Kidney epithelial cell (primary cell): ENCODE results near the gene TBC1D10A. TPM values are rescaled to one million over a fixed set of nuclear protein-coding genes. Genes with fewer than 3 reads are reported as not detected.

Source experiments
- DNase-seq: peaks from one replicate; pipeline ENCODE4 v3.0.0-alpha.2; 2010; ENCODE audit warnings: low read depth
- H3K27me3 ChIP-seq: 2 replicates; pipeline ENCODE4 v1.6.0; 2011; ENCODE audit warnings: low read length; ENCODE audit not compliant: control insufficient read depth, insufficient read depth
- H3K36me3 ChIP-seq: 2 replicates; pipeline ENCODE4 v1.5.1; 2011; ENCODE audit warnings: low read length; ENCODE audit not compliant: control insufficient read depth, insufficient read depth
- H3K4me3 ChIP-seq: 2 replicates; pipeline ENCODE4 v1.5.1; 2011; ENCODE audit warnings: low read depth, mild to moderate bottlenecking, control low read depth, low read length
- CTCF ChIP-seq: IDR thresholded peaks from 2 replicates; pipeline ENCODE4 v1.5.1; 2011; ENCODE audit warnings: mild to moderate bottlenecking, moderate library complexity, low read length, control low read depth, inconsistent platforms; ENCODE audit not compliant: insufficient read depth, poor library complexity, severe bottlenecking
- total RNA-seq: library from RNA; depleted of rRNA; stranded (reverse); fragments of >200 nt; gene quantifications from 2 replicates; pipeline ENCODE4 v1.2.3, GENCODE V29; 2015

Gene TBC1D10A
- total RNA-seq, 1 donor from 2014 or later: 23.9 TPM

- DNase-seq: no peak
- Histone ChIP-seq H3K27me3 (no peaks in the 10 kb centered on the region), H3K36me3 (peaks cover 2% of the 10 kb centered on the region), H3K4me3 (no peak overlapping the region)
- no peak for TF ChIP-seq CTCF
These were observed 1.8 kb upstream of the TBC1D10A start for GRCh38 chr22:30328466-30329049.

DNA sequence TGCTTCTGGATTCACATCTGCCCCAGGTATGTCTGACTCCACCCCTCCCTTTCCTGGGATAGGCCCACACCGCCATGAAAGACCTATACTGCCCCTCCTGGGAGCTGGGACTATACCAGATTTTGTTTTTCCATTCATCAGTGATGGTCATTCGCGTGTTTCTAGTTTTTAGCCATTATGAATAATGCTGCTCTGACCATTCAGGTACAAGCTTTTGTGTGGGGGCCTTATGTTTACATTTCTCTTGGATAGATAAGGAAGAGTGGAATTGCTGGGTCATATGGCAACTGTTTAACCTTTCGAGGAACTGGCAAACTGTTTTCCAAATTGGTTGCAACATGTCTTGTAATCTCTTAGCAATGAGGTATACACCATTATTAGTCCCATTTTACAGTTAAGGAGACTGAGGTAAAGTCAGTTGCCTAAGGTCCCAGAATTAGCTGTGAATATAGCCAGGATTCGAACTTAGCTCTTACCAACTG, 1.2 kb upstream of the TBC1D10A start:
- no peak for DNase-seq
- Histone ChIP-seq H3K27me3 (no peaks in the 10 kb centered on the region), H3K36me3 (no peaks in the 10 kb centered on the region), H3K4me3 (no peak overlapping the region)
- peak; percentile 21 for TF ChIP-seq CTCF

- DNase-seq: no peak
- no peak for TF ChIP-seq CTCF
- H3K27me3 ChIP-seq: no peaks in the 10 kb centered on the region
- peak overlapping the region; percentile 67 for H3K4me3 ChIP-seq
- no peaks in the 10 kb centered on the region for H3K36me3 ChIP-seq
These were observed 461 bp downstream of the TBC1D10A start for GRCh38 chr22:30326255-30326705.

DNA sequence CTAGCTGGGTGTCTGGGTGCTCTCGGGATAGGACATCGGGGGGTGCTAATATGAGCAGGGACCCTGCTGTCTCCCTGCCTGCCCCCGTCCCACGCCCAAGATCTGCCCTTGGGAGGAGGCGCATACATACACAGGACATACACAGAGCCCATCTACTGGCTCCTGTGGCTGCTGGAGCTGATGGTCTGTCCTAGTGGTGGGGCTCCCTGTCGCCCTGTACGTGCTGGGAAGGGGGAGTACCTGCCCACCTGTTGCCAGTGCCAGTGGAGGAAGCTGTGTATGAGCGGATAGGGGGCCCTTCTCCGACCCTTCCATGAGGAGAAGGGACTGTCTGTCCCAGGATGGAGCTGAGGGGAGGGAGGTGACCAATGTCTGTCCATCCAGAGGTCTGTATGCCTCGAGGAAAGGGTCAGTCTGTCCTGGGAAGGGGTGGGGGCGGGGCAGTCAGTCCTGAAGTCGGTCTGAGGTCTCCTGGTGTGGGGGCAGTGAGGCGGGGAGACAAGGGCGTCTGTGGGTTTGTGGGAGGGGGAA, 952 bp downstream of the TBC1D10A start:
- H3K4me3 ChIP-seq: peak overlapping the region; percentile 67
- no peak for TF ChIP-seq CTCF
- no peaks in the 10 kb centered on the region for H3K36me3 ChIP-seq
- no peak for DNase-seq
- no peaks in the 10 kb centered on the region for H3K27me3 ChIP-seq

DNA sequence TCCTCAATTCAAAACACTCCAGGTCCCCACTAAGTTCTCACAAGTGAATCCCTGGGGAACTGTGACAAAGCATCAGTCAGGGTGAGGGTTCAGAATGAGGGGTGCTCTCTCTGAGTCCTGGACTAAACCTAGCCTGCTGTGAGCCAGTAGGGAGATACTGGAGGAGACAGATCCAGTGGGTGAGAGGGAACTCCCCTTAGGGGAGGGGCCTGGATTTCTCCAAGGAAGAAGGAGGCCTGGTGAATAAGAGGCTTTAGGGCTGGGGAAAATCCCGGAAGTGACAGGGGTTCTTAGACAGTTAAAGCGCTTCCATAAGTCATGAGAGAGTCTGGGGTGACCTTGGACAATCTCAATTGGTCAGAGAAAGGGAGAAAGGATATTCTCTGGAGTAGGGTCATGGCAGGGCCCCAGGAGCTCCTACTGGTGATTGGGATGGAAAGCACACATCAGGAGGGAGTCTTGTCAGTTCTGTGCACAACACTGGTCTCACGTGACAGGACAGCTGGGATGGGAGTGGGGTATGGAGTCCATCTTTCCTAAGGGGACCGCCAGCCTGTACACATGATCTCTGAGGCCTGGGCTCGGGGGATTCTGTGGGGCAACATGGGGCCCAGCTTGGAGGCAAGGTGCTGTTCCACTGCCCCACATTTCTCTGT, 1.5 kb downstream of the TBC1D10A start:
- no peaks in the 10 kb centered on the region for H3K27me3 ChIP-seq
- H3K4me3 ChIP-seq: peak overlapping the region; percentile 67
- DNase-seq: no peak
- no peak for TF ChIP-seq CTCF
- no peaks in the 10 kb centered on the region for H3K36me3 ChIP-seq
